Ovary (tissue), 9 donors: ENCODE measurements around the gene FSTL3. TPM values are rescaled to one million over a fixed set of nuclear protein-coding genes. Genes with fewer than 3 reads are reported as not detected.

Source experiments
- DNase-seq, 5 donors: peaks; one replicate each; pipeline ENCODE4 v3.0.0-alpha.2; 2019 to 2020
- H3K27ac ChIP-seq, 2 donors: fragments of 200-600 bp; one replicate each; pipeline versions ENCODE4 v1.5.1 to v1.8.0; 2019 to 2022
- H3K27me3 ChIP-seq: fragments of 200-600 bp; one replicate; pipeline ENCODE4 v1.8.0; 2022
- H3K36me3 ChIP-seq: fragments of 200-600 bp; sonication (generic); one replicate; pipeline ENCODE4 v1.5.1; 2019
- H3K4me1 ChIP-seq: one replicate; pipeline ENCODE4 v1.8.1; 2013; ENCODE audit warnings: mild to moderate bottlenecking, moderate library complexity; ENCODE audit not compliant: insufficient read depth
- H3K4me3 ChIP-seq: fragments of 200-600 bp; sonication (generic); one replicate; pipeline ENCODE4 v1.5.1; 2017
- H3K9me3 ChIP-seq, 2 donors: fragments of 200-600 bp in 1 of 2; sonication (generic) in 1 of 2; one replicate each; pipeline versions ENCODE4 v1.5.1 to v1.8.1; 2013 to 2019; ENCODE audit warnings: mild to moderate bottlenecking in 1 of 2, moderate library complexity in 1 of 2
- CTCF ChIP-seq, 3 donors: fragments of 450-650 bp in 2 of 3; fragments of 200-600 bp in 1 of 3; IDR thresholded peaks; one replicate each; pipeline versions ENCODE4 v1.5.1 to v1.8.0; 2016 to 2022; ENCODE audit warnings: antibody characterized with exemption in 3 of 3, mild to moderate bottlenecking in 1 of 3
- EP300 ChIP-seq: sonication (generic); formaldehyde crosslinking; IDR thresholded peaks from one replicate; pipeline ENCODE4 v1.6.1; 2017; ENCODE audit warnings: antibody characterized with exemption
- POLR2A ChIP-seq: fragments of 450-650 bp; IDR thresholded peaks from one replicate; pipeline ENCODE4 v1.6.1; 2017; ENCODE audit warnings: antibody characterized with exemption, mild to moderate bottlenecking, moderate library complexity
- WGBS, 3 donors: extraction: QIAGEN DNeasy Blood & Tissue Kit in 1 of 3; methylation state at CpG; one replicate each; pipeline versions ENCODE4 v1.1.5 to v1.1.7; 2013 to 2017; 5-methylcytosine and 5-hydroxymethylcytosine counted together
- intact Hi-C, 4 donors: fragments of 100-400 bp; cut with DNase I; formaldehyde crosslinking; loops; one replicate each; pipeline versions ENCODE4 v1.11.0 to v1.15.1; 2022 to 2023
- polyA plus RNA-seq, 2 donors: library from polyadenylated mRNA; stranded (reverse); fragments of 200-250 nt in 1 of 2; fragments of 350-450 nt in 1 of 2; fragmentation: Illumina TruSeq in 1 of 2; extraction: RNeasy Lipid Tissue Mini Kit (QIAGEN cat#74804) in 1 of 2; gene quantifications; one replicate each; pipeline ENCODE4 v1.2.3, GENCODE V29; 2013 to 2014
- total RNA-seq, 7 donors: library from RNA; depleted of rRNA in 2 of 7; stranded (reverse); fragments of >200 nt in 2 of 7; fragmentation: NEBNext Ultra II Directional in 3 of 7; extraction: Animal tissue kit (Norgen Biotek cat#: 25700) in 3 of 7; gene quantifications; one replicate each; pipeline versions ENCODE4 v1.1.0 to v1.2.4, GENCODE V29; 2016 to 2023
- donor health status: DM: no; HTN: no; CAD: no; lungs with moderate emphysema.
- donor health status: DM: no; HTN: no; CAD: no.
- donor health status: Bipolar disorder and iron deficiency.
- donor health status: DM: yes; HTN: yes; CAD: no.
- donor health status: DM: no; HTN: no; CAD: no.
- donor health status: DM: yes; HTN: yes; CAD: no.

The FSTL3 gene
- total and polyA plus RNA-seq, 9 donors = 16.9 to 141 (median 39.9) TPM

GRCh38 chr19:687569-688166, 11.5 kb downstream of the FSTL3 start:
- no peak overlapping the region for H3K4me3 ChIP-seq
- no peaks in the 10 kb centered on the region for H3K27me3 ChIP-seq
- no peaks in the 10 kb centered on the region for H3K4me1 ChIP-seq
- TF ChIP-seq EP300 = no peak
- no peak for TF ChIP-seq POLR2A
- TF ChIP-seq CTCF (IDR thresholded peaks at IDR 0.05) = no peak
- H3K27ac ChIP-seq = no peak overlapping the region
- intact Hi-C loops = no loop called here
- no peaks in the 10 kb centered on the region for H3K9me3 ChIP-seq
- DNase-seq = no peak
- no peaks in the 10 kb centered on the region for H3K36me3 ChIP-seq
- WGBS, 3 donors = 78 to 84% (median 84%) methylated on average over 11 of the region's 11 CpGs

GRCh38 chr19:688214-688613, 12.0 kb downstream of the FSTL3 start:
- H3K4me1 ChIP-seq = no peaks in the 10 kb centered on the region
- TF ChIP-seq EP300 = no peak
- no peak for TF ChIP-seq CTCF (IDR thresholded peaks at IDR 0.05)
- no peak for TF ChIP-seq POLR2A
- no peaks in the 10 kb centered on the region for H3K36me3 ChIP-seq
- WGBS, 3 donors = 37 to 60% (median 49%) methylated on average over 15 of the region's 15 CpGs
- intact Hi-C loops = no loop called here
- no peak overlapping the region for H3K27ac ChIP-seq
- H3K4me3 ChIP-seq = no peak overlapping the region
- H3K9me3 ChIP-seq = no peaks in the 10 kb centered on the region
- no peaks in the 10 kb centered on the region for H3K27me3 ChIP-seq
- DNase-seq = no peak

- Histone ChIP-seq H3K27me3 (no peaks in the 10 kb centered on the region), H3K9me3 (no peaks in the 10 kb centered on the region), H3K4me1 (no peaks in the 10 kb centered on the region), H3K27ac (no peak overlapping the region), H3K36me3 (no peaks in the 10 kb centered on the region), H3K4me3 (no peak overlapping the region)
- DNase-seq = no peak
- TF ChIP-seq EP300 (no peak), POLR2A (no peak), CTCF (IDR thresholded peaks at IDR 0.05) (no peak)
- intact Hi-C loops = no loop called here
- 84 to 94% (median 93%) methylated on average over 17 of the region's 17 CpGs for WGBS, 3 donors
These were observed 12.8 kb downstream of the FSTL3 start for GRCh38 chr19:688992-689391.

GRCh38 chr19:690203-690602, 14.0 kb downstream of the FSTL3 start:
- TF ChIP-seq CTCF (IDR thresholded peaks at IDR 0.05) (no peak), EP300 (no peak), POLR2A (no peak)
- Histone ChIP-seq H3K9me3 (no peaks in the 10 kb centered on the region), H3K4me1 (no peaks in the 10 kb centered on the region), H3K36me3 (no peaks in the 10 kb centered on the region), H3K27me3 (no peaks in the 10 kb centered on the region), H3K4me3 (no peak overlapping the region), H3K27ac (no peak overlapping the region)
- intact Hi-C loops = no loop called here
- 61 to 71% (median 62%) methylated on average over 18 of the region's 18 CpGs for WGBS, 3 donors
- DNase-seq = no peak
